Fibroblast of skin of left quadriceps (primary cell): Measurements from ENCODE around the gene TSPOAP1.

Experiments
- DNase-seq, 2 experiments: peaks; one replicate each; pipeline ENCODE4 v3.0.0-alpha.2; 2013; ENCODE audit warnings: low read depth in 2 of 2

The TSPOAP1 gene

DNA sequence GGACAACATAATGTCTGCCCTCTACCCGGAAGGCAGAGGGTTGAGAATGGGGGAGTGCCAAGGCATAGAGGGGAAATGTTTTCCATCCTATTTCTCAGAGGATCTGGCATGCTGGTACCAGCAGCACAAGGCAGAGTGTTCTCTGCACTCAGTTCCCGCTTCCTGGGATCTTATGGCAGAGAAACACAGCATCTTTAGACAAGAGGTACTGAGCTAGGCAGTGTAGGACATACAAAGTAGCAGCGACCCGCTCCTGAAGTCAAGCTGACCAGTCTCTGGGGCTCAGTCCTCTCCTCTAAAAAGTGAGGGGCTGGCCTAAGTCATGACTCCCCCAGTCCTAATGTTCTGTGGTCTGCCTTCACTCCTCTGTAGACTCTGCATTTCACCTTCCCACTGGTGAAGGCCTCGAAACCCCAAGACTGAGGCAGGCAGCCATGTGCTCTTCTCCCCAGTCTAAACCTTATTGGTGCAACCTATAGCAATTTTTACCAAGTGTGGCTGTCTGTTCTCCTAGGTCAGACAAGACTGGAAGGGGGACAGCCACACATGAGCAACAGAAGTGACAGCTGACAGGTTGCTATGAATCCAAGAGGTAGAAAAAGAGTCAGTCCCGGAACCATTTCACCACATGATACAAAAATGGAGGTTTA is 11.3 kb upstream of the TSPOAP1 start:
- DNase-seq, result no peak

DNA sequence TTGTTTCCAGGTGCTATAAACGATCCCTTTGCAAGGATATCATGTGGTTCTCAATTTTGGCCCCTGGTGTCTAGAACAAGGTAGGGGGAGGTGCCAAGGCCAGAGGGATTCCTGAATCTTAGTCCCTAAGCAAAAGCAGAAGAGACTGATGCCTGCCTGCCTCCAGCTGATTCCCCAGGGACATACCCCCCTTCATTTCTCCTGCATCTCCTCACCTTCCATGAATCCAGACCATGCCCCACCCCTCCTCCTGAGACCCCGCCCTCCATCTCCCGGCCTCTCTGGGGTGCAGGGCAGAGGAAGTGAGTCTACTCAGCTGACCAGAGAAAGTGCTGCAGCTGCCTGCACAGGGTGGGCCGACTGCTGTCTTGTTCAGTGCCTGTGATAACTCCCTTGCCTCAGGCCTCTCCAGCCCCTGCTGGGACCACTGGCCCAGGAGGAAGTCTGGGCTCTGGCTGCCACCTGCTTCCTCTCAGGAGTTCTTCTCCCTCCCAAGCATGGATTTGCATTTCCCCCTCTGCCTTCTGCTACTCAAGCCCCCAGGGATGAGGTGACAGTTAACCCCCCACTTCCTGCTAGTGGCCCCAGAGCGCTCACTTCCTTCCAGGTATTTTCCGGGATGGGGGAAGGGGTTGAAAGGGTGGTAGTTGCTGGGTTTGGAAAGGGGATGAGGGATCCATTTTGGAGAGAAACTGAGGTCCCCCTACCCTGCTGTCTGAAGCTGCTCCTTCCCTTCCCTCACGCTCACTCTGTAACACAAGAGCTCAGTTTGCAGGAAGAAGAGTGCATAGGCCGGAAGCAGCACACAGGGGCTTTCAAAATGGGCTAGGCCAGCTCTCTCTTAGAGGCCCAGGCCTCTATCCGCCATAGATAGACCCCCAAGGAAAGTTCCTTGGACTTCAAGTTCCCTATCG is 10.5 kb upstream of the TSPOAP1 start:
- DNase-seq, result peak; percentile 89 to 90

DNA sequence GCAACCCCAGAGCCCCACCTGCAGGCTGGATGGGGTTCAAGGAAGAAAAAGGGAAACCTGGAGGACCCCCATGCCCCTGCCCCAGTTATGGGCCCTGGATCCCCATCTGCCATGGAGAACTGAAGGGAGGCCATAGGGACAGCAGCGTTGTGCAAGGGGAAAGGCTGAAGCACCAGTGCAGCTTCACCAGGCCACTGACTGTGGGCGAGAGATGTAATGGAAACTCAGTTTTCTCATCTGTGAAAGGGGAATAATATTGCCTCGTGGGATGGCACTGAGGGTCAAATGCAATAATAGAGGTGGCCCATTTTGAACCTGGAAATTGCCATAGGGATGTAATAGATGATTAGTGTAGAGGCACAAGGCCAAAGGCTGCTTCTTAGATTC is 9.9 kb upstream of the TSPOAP1 start:
- DNase-seq, result no peak

DNA sequence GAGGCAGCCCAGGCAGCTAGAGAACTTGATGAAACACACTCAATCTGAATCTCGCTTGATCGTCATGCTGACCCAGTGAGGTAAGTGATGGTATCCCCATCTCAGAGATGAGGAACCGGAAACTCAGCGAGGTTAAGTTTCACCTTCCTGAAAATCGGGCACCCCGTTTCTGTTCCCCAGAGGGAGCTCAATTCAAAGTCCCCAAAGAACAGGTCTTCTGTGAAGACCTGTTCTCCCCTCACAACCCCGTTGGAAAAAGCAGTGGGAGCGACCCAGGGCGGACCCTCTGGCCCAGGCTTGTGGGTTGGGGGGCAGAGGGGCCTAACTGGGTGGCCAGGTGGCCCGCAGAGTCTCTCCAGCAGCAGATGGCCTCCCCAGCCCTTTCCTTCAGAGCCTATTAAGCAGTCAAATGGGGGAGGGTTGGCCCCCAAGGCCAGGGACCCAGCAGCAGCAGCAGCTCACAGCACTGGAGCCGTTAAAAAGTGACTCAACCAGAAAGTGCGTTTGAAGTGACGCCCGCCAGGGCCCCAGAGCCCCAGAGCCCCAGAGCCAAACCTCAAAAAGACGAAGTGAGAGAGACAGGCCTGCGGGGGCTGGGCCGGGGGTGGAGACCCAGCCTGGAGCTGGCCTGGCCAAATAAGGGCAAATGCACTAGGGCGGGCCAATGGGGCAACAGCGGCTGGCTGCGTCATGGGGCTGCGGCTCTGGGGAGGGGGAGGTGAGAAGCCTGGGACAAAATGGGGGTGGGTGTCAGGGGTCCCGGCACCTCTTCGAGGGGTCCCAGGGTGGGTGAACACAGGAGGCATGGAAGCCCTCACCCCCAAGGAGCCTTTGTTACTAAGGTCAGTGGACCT is 9.2 kb upstream of the TSPOAP1 start:
- peak; percentile 96 for DNase-seq

- no peak for DNase-seq
Measured at GRCh38 chr17:58337210-58337599, 8.6 kb upstream of the TSPOAP1 start.

DNA sequence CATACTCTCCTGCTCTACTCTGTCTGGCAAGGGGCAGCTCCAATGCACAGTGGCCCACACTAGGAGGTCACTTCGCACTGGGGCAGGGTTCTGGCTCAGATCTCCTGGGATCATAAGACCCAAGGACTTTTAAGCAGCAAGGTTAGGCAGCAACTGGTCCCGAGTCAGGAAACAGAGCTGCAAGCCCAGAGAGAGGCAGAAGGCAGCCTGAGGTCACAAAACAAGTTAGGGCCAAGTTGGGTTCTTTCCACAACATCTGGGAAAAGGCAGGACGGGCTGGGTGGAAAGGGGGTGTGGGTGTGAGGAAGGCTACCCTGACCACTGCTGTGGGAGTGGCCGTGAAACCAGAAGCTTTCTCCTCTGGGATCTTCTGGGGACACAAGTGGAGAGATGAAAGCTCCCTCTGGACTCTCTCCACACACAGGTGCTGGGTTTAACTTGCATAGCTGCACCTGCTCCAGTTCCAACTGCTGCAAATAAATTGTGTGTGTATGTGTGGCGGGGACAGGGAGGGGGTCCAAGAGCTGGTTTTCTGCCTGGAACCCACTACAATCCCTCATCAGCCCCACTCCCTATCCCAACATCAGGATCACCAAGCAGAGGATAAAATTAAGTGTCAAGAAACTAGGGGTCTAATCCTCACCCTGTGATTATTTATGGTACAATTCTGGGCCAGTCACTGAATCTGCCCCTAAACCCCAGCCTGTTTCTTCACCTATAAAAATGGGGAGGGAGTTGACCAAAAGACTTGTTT is 8.0 kb upstream of the TSPOAP1 start:
- no peak for DNase-seq

- no peak for DNase-seq
Measured at GRCh38 chr17:58335779-58336455, 7.3 kb upstream of the TSPOAP1 start.

GRCh38 chr17:58335061-58335731 is 6.6 kb upstream of the TSPOAP1 start:
- DNase-seq, result no peak

DNA sequence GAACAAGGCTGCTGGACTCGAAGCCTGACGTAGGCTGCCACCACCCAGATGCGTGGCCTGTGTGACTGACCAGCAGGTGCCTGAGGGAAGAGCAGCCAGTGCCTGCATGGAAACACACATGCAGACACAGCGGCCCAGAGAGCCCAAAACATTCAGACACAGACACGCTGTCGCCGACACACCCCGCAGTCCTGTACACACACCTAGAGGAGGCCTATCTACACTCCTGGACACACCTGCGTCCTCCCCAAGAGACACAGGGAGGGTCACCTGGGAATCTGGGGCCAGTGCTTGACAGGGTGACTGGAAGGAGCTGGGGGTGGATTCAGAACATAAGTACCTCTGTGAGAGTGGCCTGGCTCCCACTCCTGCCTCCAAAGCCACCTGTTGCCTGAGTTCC is 6.1 kb upstream of the TSPOAP1 start:
- DNase-seq, result no peak

DNA sequence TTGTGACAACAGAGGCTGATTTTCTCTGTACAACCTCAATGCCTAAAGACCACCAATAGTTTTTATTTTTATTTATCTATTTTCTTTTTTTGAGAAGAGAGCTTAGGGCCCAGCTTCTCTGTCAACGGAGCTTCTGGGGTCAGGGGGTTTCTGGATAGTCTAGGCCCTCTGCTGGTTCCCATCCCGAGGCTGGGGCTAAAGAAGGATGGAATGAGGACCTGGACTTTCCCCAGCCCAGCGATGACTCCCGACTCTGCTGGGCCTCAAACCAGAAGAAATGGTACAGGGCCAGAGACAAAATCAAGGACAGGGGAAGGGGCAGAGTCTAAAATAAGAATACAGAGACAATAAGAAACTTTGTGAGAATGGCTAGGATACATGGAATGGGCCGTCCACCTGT is 5.7 kb upstream of the TSPOAP1 start:
- DNase-seq, result no peak

GRCh38 chr17:58333736-58334207 is 5.2 kb upstream of the TSPOAP1 start:
- DNase-seq, result no peak

- no peak for DNase-seq
Measured at GRCh38 chr17:58332778-58333735, 4.5 kb upstream of the TSPOAP1 start.

DNA sequence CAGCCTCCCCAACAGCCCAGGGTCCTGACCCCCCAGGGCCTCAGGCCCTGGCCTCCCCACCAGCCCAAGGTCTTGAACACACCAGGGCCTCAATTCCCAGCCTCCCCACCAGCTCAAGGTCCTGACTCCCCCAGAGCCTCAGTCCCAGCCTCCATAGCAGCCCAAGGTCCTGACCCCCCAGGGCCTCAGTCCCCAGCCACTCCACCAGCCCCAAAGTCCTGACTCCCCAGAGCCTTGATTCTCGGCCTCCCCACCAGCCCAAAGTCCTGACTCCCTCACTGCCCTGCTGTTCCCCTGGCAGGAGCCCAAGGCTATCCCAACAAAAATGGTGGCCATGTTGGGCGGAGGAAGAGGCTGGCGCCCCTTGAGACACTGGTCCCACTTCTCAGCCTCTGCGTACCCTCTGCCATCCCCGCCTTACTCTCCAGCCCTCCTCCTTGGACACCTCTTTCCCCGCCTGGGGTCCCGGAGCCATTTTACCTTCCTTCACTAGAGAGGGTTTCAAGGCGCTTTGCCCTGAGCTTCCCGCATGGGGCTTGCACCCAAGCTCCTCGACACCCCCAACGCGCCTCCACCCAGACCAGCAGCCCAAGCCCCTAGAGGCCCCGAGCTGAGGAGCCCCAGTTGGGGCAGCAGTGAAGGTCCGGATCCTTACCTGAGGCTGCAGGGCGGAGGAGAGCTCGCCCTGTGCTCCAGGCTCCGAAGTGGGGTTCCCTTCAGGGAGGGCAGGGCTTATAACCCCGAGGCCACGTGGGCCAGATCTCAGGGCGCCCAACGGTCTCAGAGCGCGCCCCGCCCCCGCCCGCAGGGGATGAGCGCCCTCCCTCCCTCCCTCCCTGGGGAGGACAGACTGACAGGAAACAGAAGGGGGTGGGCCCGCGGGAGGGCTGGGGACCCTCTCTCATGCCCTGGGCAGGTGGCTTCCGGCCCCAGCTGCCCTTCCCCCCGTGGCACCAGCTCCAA is 3.5 kb upstream of the TSPOAP1 start:
- DNase-seq, result no peak

DNA sequence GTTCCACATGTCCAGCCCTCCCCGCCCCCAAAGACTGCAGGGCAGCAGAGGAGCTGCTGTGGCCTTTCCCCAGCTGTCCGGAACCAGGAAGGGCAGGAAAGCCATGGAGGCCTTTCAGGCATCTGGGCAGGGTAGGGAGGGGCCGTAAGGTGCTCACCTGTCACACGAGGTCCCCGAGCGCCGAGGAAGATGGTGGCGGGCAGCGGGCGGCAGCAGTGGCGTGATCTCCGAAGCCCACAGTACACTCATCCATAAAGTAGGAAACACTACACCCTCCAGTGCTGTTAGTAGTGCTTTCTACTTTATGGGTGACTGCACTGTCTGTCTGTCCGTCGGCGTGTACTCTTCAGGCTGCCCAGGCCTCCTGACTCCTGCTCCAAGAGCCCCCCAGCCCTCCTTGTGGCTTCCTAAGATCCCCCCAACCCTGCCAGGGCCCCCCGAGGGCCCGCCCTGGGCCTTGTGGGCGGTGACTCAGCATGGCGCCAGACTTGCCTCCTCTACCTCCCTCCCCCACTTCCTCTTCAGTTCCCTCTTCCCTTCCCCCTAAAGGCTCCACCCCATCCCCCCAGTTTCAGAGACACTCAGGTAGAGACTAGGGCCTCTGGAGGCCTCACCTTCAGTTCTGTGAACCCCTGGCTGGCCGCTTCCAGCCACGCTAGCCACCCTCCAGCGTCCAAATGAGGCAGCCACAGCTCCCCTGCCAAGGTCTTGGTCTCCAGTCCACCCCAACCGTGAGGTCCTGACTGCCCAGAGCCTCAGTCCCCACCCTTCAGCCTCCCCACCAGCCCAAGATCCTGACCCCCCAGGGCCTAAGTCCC is 2.6 kb upstream of the TSPOAP1 start:
- no peak for DNase-seq

GRCh38 chr17:58330538-58330996 is 2.0 kb upstream of the TSPOAP1 start:
- DNase-seq, result no peak

DNA sequence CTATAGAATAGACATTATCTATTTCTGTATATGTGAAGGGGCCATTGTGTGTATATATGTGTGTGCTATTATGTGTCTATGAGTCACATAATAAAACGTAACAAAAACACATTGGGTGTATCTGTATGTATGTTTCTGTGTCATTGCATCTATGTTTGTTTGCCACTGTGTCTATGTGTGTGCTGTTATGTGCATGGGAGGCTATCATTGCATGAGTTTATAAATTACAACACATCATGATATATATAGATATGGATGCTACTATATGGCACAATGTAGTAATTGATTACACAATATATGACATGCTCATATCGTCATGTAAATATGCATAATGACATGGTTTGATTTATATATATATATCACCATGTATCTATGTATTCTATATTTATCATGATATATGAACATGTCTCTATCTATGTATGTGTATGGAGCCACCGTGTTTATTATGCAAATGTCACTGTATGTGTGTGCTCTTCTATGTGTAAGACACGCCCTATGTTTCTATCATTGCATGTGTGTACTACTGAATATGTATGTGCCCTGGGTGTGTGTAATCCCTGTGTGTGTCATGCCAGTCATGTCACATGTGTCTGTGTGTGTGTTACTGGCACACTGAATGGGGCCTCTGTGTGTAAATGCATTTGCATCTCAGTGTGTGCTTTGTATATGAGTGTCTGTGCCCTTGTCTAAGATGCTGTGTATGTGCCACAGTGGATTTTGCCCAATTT is 1.4 kb upstream of the TSPOAP1 start:
- no peak for DNase-seq
